ENCODE measurements around the gene ADAMTS6.
"Not testable (repeated sequence)": the region's sequence is repeated elsewhere in the genome, so short reads cannot be mapped to it uniquely, and the experiment has no call there.

DNA sequence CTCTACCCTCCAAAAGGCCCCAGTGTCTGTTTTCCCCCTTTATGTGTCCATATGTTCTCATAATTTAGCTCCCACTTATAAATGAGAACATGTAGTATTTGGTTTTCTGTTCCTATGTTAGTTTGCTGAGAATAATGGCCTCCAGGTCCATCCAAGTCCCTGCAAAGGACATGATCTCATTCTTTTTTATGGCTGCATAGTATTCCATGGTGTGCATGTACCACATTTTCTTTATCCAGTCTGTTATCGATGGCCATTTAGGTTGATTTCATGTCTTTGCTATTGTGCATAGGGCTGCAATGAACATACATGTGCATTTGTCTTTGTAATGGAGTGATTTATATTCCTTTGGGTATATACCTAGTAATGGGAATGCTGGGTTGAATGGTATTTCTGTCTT lies 161.0 kb downstream of the ADAMTS6 start:
- TF ChIP-seq, protein P1, sequence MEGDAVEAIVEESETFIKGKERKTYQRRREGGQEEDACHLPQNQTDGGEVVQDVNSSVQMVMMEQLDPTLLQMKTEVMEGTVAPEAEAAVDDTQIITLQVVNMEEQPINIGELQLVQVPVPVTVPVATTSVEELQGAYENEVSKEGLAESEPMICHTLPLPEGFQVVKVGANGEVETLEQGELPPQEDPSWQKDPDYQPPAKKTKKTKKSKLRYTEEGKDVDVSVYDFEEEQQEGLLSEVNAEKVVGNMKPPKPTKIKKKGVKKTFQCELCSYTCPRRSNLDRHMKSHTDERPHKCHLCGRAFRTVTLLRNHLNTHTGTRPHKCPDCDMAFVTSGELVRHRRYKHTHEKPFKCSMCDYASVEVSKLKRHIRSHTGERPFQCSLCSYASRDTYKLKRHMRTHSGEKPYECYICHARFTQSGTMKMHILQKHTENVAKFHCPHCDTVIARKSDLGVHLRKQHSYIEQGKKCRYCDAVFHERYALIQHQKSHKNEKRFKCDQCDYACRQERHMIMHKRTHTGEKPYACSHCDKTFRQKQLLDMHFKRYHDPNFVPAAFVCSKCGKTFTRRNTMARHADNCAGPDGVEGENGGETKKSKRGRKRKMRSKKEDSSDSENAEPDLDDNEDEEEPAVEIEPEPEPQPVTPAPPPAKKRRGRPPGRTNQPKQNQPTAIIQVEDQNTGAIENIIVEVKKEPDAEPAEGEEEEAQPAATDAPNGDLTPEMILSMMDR (IDR thresholded peaks at IDR 0.05): not testable (repeated sequence)
- TF ChIP-seq POLR2A (IDR thresholded peaks at IDR 0.05; ENCODE audit: low read length); PHF8 (IDR thresholded peaks at IDR 0.05; ENCODE audit: borderline replicate concordance, low read depth); ELK1 (IDR thresholded peaks at IDR 0.05; ENCODE audit: low read depth, low read length); HDAC2 (IDR thresholded peaks at IDR 0.05): not testable (repeated sequence)
- TF ChIP-seq, protein P2, sequence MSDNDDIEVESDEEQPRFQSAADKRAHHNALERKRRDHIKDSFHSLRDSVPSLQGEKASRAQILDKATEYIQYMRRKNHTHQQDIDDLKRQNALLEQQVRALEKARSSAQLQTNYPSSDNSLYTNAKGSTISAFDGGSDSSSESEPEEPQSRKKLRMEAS (IDR thresholded peaks at IDR 0.05): not testable (repeated sequence)
- peak; percentile 50; the same call in 1 of the 2 replicates for TF ChIP-seq KDM1A (IDR thresholded peaks at IDR 0.05; ENCODE audit: low read depth)
